K562 (cell line): Measurements from ENCODE around the gene CACTIN. TPM values are rescaled to one million over a fixed set of nuclear protein-coding genes. Genes with fewer than 3 reads are reported as not detected.
A peak's percentile ranks its signal among the peaks of the same experiment; 100 is the strongest.

ENCODE experiments used
- ARHGAP35 ChIP-seq: fragments of 450-650 bp; IDR thresholded peaks from 2 replicates; pipeline ENCODE4 v1.6.1; 2018; ENCODE audit not compliant: partially characterized antibody
- ATF6 ChIP-seq: sonication (generic); formaldehyde crosslinking; IDR thresholded peaks from 2 replicates; pipeline ENCODE4 v1.4.0; 2020; ENCODE audit warnings: mild to moderate bottlenecking, missing genetic modification reagents
- CTCF ChIP-seq, 3 experiments: IDR thresholded peaks in 2 of 3; conservative IDR thresholded peaks in 1 of 3; 2 replicates each; pipeline ENCODE4 v1.5.1; 2011 to 2012; ENCODE audit warnings: low read length in 3 of 3, mild to moderate bottlenecking in 3 of 3, control low read depth in 2 of 3, improper control_type of control experiment in 1 of 3, inconsistent platforms in 1 of 3, low read depth in 1 of 3, mixed read lengths in 1 of 3, moderate library complexity in 1 of 3; ENCODE audit not compliant: insufficient read depth in 2 of 3
- CTCFL ChIP-seq: IDR thresholded peaks from 2 replicates; pipeline ENCODE4 v1.6.1; 2011; ENCODE audit warnings: borderline replicate concordance, low read depth, mild to moderate bottlenecking, moderate library complexity, low read length; ENCODE audit not compliant: insufficient read depth, poor library complexity, severe bottlenecking
- E2F3 ChIP-seq: fragments of 250-450 bp; sonication (Bioruptor Pico); IDR thresholded peaks from 2 replicates; pipeline ENCODE4 v1.4.0; 2020; ENCODE audit warnings: mild to moderate bottlenecking
- ESRRA ChIP-seq: fragments of 450-650 bp; IDR thresholded peaks from 2 replicates; pipeline ENCODE4 v1.6.1; 2014; ENCODE audit warnings: low read depth, mild to moderate bottlenecking, moderate library complexity, borderline replicate concordance
- ETS2 ChIP-seq: IDR thresholded peaks from 2 replicates; pipeline ENCODE4 v1.6.1; 2016; ENCODE audit warnings: borderline replicate concordance, missing genetic modification characterization, mild to moderate bottlenecking, moderate library complexity, missing compliant biosample characterization; ENCODE audit not compliant: poor library complexity, severe bottlenecking
- KLF10 ChIP-seq: fragments of 250-450 bp; sonication (Bioruptor Pico); IDR thresholded peaks from 2 replicates; pipeline ENCODE4 v1.6.1; 2021; ENCODE audit warnings: matching md5 sums
- MCM7 ChIP-seq, 2 experiments: fragments of 450-650 bp; IDR thresholded peaks; 2 replicates each; pipeline ENCODE4 v1.6.1; 2016 to 2018
- SLC30A9 ChIP-seq: fragments of 250-450 bp; sonication (Bioruptor Pico); IDR thresholded peaks from 2 replicates; pipeline ENCODE4 v1.8.0; 2022; ENCODE audit warnings: mild to moderate bottlenecking, moderate library complexity
- SMARCE1 ChIP-seq: fragments of 450-650 bp; IDR thresholded peaks from 2 replicates; pipeline ENCODE4 v1.7.1; 2016; ENCODE audit warnings: mild to moderate bottlenecking
- SOX6 ChIP-seq: fragments of 450-650 bp; IDR thresholded peaks from 2 replicates; pipeline ENCODE4 v1.6.1; 2014; ENCODE audit warnings: mild to moderate bottlenecking
- TBP ChIP-seq: optimal IDR thresholded peaks from 2 replicates; pipeline ENCODE3; 2011; ENCODE audit warnings: low read depth, low read length, improper control_type of control experiment
- TFAP4 ChIP-seq: sonication (generic); formaldehyde crosslinking; IDR thresholded peaks from 2 replicates; pipeline ENCODE4 v1.8.0; 2022; ENCODE audit warnings: missing genetic modification reagents, mild to moderate bottlenecking, moderate library complexity, borderline replicate concordance
- U2AF2 ChIP-seq: fragments of 200-400 bp; formaldehyde crosslinking; optimal IDR thresholded peaks from 2 replicates; pipeline ENCODE3; 2017; ENCODE audit warnings: low read depth, mild to moderate bottlenecking, low read length
- UBTF ChIP-seq, 2 experiments: IDR thresholded peaks; 2 replicates each; pipeline ENCODE4 v1.6.1; 2012; ENCODE audit warnings: improper control_type of control experiment in 2 of 2, low read depth in 2 of 2, low read length in 2 of 2, borderline replicate concordance in 1 of 2
- ZNF23 ChIP-seq: fragments of 250-450 bp; sonication (Bioruptor Pico); IDR thresholded peaks from 2 replicates; pipeline ENCODE4 v1.4.0; 2020; ENCODE audit warnings: mild to moderate bottlenecking
- ZNF583 ChIP-seq: fragments of 250-450 bp; sonication (Bioruptor Pico); IDR thresholded peaks from 2 replicates; pipeline ENCODE4 v1.4.0; 2020
- ZNF75A ChIP-seq: fragments of 450-650 bp; formaldehyde crosslinking; IDR thresholded peaks from 2 replicates; pipeline ENCODE4 v1.4.0; 2020; ENCODE audit warnings: mild to moderate bottlenecking
- ZZZ3 ChIP-seq: fragments of 450-650 bp; IDR thresholded peaks from 2 replicates; pipeline ENCODE4 v1.6.1; 2016; ENCODE audit warnings: antibody characterized with exemption, mild to moderate bottlenecking, moderate library complexity
- polyA plus RNA-seq, 8 experiments: library from polyadenylated mRNA; depleted of rRNA in 4 of 8; stranded (reverse) in 5 of 8; unstranded in 3 of 8; fragments of >200 nt; fragmentation: Nextera tagmentation in 2 of 8; fragmentation: Illumina TruSeq in 1 of 8; extraction: Ambion mirVana in 2 of 8; extraction: Trizol in 1 of 8; gene quantifications; 2 replicates each; pipeline versions ENCODE4 v1.2.1 to v1.2.3, GENCODE V29; 2011 to 2014; ENCODE audit warnings: inconsistent platforms in 1 of 8, missing spikeins in 1 of 8
- total RNA-seq, 7 experiments: library from RNA; depleted of rRNA in 6 of 7; stranded (reverse); fragments of >200 nt in 6 of 7; fragmentation: Illumina TruSeq in 2 of 7; extraction: Trizol in 2 of 7; gene quantifications; 2 replicates each; pipeline versions ENCODE4 v1.2.1 to v1.2.3, GENCODE V29; 2011 to 2021; ENCODE audit warnings: low replicate concordance in 1 of 7

CACTIN gene
- total and polyA plus RNA-seq, 9 of the 15 experiments (the other 6 are each of a cell fraction or from before 2014, with no cell fraction given) = 0.15 to 49.2 (median 15.0) TPM

- TF ChIP-seq ATF6 (CRISPR knock-in tag) (no peak), ESRRA (peak; percentile 73), UBTF (IDR thresholded peaks at IDR 0.05; ENCODE audit: borderline replicate concordance in 1 of 2, low read depth in 2 of 2, low read length in 2 of 2) (peak in 1 of 2 experiments; percentile 29; a peak in 2 of 4 replicates), TFAP4 (CRISPR knock-in tag) (no peak), CTCFL (no peak), ZZZ3 (no peak), TBP (peak; percentile 13), CTCF (IDR thresholded peaks at IDR 0.05 in 2 of 3, conservative IDR thresholded peaks at IDR 0.05 in 1 of 3; ENCODE audit: insufficient read depth in 2 of 3, low read depth in 1 of 3, low read length in 3 of 3) (no peak), ARHGAP35 (no peak), ZNF583 (CRISPR knock-in tag) (peak; percentile 35; the same call in 1 of the 2 replicates), ETS2 (tag) (no peak), MCM7 (IDR thresholded peaks at IDR 0.05) (no peak), U2AF2 (no peak), ZNF75A (CRISPR knock-in tag) (no peak), SLC30A9 (CRISPR knock-in tag) (no peak), E2F3 (CRISPR knock-in tag) (no peak), KLF10 (CRISPR knock-in tag) (no peak), SMARCE1 (peak; percentile 47; the same call in 1 of the 2 replicates), SOX6 (peak; percentile 86), ZNF23 (CRISPR knock-in tag) (no peak)
Measured at GRCh38 chr19:3608079-3608641, 18.4 kb downstream of the CACTIN start (continued).
